ENCODE results near the gene B4GALT4. TPM values are rescaled to one million over a fixed set of nuclear protein-coding genes. Genes with fewer than 3 reads are reported as not detected.

The B4GALT4 gene
- total RNA-seq, 1 experiment from 2014 or later, result 46.5 TPM

GRCh38 chr3:119230071-119230470, 10.6 kb downstream of the B4GALT4 start:
- Mint-ChIP-seq H3K27ac (no peak overlapping the region), H3K36me3 (ENCODE audit: insufficient read depth in 1 of 3, low read depth in 3 of 3) (peaks cover 29 to 79% (median 78%) of the 10 kb centered on the region in 3 experiments), H3K4me3 (no peak overlapping the region), H3K9me3 (no peaks in the 10 kb centered on the region), H3K4me1 (no peaks in the 10 kb centered on the region), H3K27me3 (ENCODE audit: low read depth) (no peaks in the 10 kb centered on the region)
- H3K79me2 ChIP-seq (ENCODE audit: insufficient read depth, low read length), result no peaks in the 10 kb centered on the region
- H4K91ac ChIP-seq (ENCODE audit: insufficient read length, low read depth, low read length), result no peak overlapping the region
- no peak overlapping the region for H3T11ph ChIP-seq (ENCODE audit: low read length)
- H3K18ac ChIP-seq (ENCODE audit: insufficient read length, low read depth, low read length), result no peak overlapping the region
- WGBS (ENCODE audit: extremely low coverage, insufficient read length, low lambda C conversion rate), result no CpG with 5 or more reads among the region's 7 CpGs
- no peak overlapping the region for H2AK5ac ChIP-seq (ENCODE audit: insufficient read length, low read length)
- H3K9me3 ChIP-seq (ENCODE audit: control insufficient read depth, low read depth, low read length), result no peaks in the 10 kb centered on the region
- no peak overlapping the region for H4K5ac ChIP-seq (ENCODE audit: insufficient read length, low read depth, low read length)
- H3K23me2 ChIP-seq (ENCODE audit: insufficient read length, low read depth, low read length, poor library complexity, severe bottlenecking), result no peaks in the 10 kb centered on the region
- no peaks in the 10 kb centered on the region for H3K4me1 ChIP-seq (ENCODE audit: insufficient read depth, low read length)
- no peak overlapping the region for H3K56ac ChIP-seq (ENCODE audit: insufficient read length, low read depth, low read length)
- no peak overlapping the region for H3K4ac ChIP-seq (ENCODE audit: low read depth, low read length)
- H2BK12ac ChIP-seq (ENCODE audit: insufficient read length, low read depth, low read length), result no peak overlapping the region
- no peak overlapping the region for H3K14ac ChIP-seq (ENCODE audit: insufficient read depth, low read length)
- no peak overlapping the region for H3K4me2 ChIP-seq (ENCODE audit: insufficient read depth, insufficient read length, low read length)
- no peak overlapping the region for H2BK15ac ChIP-seq (ENCODE audit: low read depth, low read length)
- no peak for TF ChIP-seq CTCF (conservative IDR thresholded peaks at IDR 0.05)
- H3K9ac ChIP-seq (ENCODE audit: extremely low read depth, insufficient read length, low read length), result no peak overlapping the region
- H3K27me3 ChIP-seq (ENCODE audit: insufficient read depth, low read length), result no peaks in the 10 kb centered on the region
- H3K27ac ChIP-seq (ENCODE audit: insufficient read length, low read depth, low read length), result no peak overlapping the region
- H4K8ac ChIP-seq (replicated peaks; ENCODE audit: insufficient read length, low read depth, low read length), result no peak overlapping the region
- H3K23ac ChIP-seq (ENCODE audit: insufficient read length, low read depth, low read length), result no peak overlapping the region
- no peak for DNase-seq
- H2AFZ ChIP-seq (ENCODE audit: low read length), result no peak overlapping the region
- no peaks in the 10 kb centered on the region for H4K20me1 ChIP-seq (ENCODE audit: control insufficient read depth, insufficient read depth, insufficient read length)
- H3K79me1 ChIP-seq (ENCODE audit: insufficient read depth, low read depth, low read length, poor library complexity, severe bottlenecking), result no peaks in the 10 kb centered on the region
- no peak overlapping the region for H2BK5ac ChIP-seq (ENCODE audit: insufficient read length, low read length)
- no peak overlapping the region for H2BK20ac ChIP-seq (ENCODE audit: low read depth, low read length, poor library complexity, severe bottlenecking)
- H2BK120ac ChIP-seq (ENCODE audit: low read depth, low read length, poor library complexity, severe bottlenecking), result no peak overlapping the region
